Omental fat pad (tissue), 4 donors: Measurements from ENCODE around the gene DIPK1C. TPM values are rescaled to one million over a fixed set of nuclear protein-coding genes. Genes with fewer than 3 reads are reported as not detected.

Experiments used
- ATAC-seq: fragments of 150-250 bp; one replicate; pipeline ENCODE4 v1.9.1; 2016; ENCODE audit warnings: mild to moderate bottlenecking, moderate library complexity; ENCODE audit not compliant: low FRiP score
- DNase-seq: peaks from one replicate; pipeline ENCODE4 v3.0.0-alpha.2; 2019; ENCODE audit warnings: low spot score
- CTCF ChIP-seq, 3 donors: fragments of 450-650 bp; IDR thresholded peaks; one replicate each; pipeline ENCODE4 v1.5.1; 2016 to 2017; ENCODE audit warnings: antibody characterized with exemption in 3 of 3, mild to moderate bottlenecking in 3 of 3, moderate library complexity in 2 of 3
- total RNA-seq, 4 donors: library from RNA; depleted of rRNA; stranded (reverse); fragments of >200 nt; gene quantifications; one replicate each; pipeline ENCODE4 v1.1.0, GENCODE V29; 2016

Gene DIPK1C
- total RNA-seq, 4 donors from 2014 or later: 0.28 TPM; not detected in 3

GRCh38 chr18:74459889-74460288 lies 2.8 kb upstream of the DIPK1C start:
- ATAC-seq (no peak), DNase-seq (no peak)
- no peak for TF ChIP-seq CTCF (IDR thresholded peaks at IDR 0.05)

- DNase-seq (no peak), ATAC-seq (no peak)
- no peak for TF ChIP-seq CTCF (IDR thresholded peaks at IDR 0.05)
Measured at GRCh38 chr18:74457725-74458421, 765 bp upstream of the DIPK1C start.

GRCh38 chr18:74456349-74457042 lies 612 bp downstream of the DIPK1C start:
- DNase-seq: no peak
- no peak for ATAC-seq
- no peak for TF ChIP-seq CTCF (IDR thresholded peaks at IDR 0.05)

- ATAC-seq (no peak), DNase-seq (no peak)
- no peak for TF ChIP-seq CTCF (IDR thresholded peaks at IDR 0.05)
Measured at GRCh38 chr18:74456017-74456348, 1.1 kb downstream of the DIPK1C start.

GRCh38 chr18:74455386-74455785 lies 1.7 kb downstream of the DIPK1C start:
- no peak for DNase-seq
- TF ChIP-seq CTCF (IDR thresholded peaks at IDR 0.05): no peak
- no peak for ATAC-seq

GRCh38 chr18:74454279-74454751 lies 2.8 kb downstream of the DIPK1C start:
- no peak for TF ChIP-seq CTCF (IDR thresholded peaks at IDR 0.05)
- DNase-seq (no peak), ATAC-seq (no peak)
